Activated naive CD8-positive, alpha-beta T cell (primary cell): ENCODE results near the gene PES1.
"Not testable (repeated sequence)": the region's sequence is repeated elsewhere in the genome, so short reads cannot be mapped to it uniquely, and the experiment has no call there.

Experiments used
- H3K27ac Mint-ChIP-seq: one replicate; pipeline ENCODE4 v1.8.0; 2021; ENCODE audit warnings: mixed read lengths
- H3K27me3 Mint-ChIP-seq: one replicate; pipeline ENCODE4 v1.8.0; 2021; ENCODE audit warnings: mixed read lengths
- H3K36me3 Mint-ChIP-seq: one replicate; pipeline ENCODE4 v1.8.0; 2021; ENCODE audit warnings: mixed read lengths
- H3K4me1 Mint-ChIP-seq: one replicate; pipeline ENCODE4 v1.8.0; 2021; ENCODE audit warnings: low read depth, mixed read lengths
- H3K4me3 Mint-ChIP-seq: one replicate; pipeline ENCODE4 v1.8.0; 2021; ENCODE audit warnings: mild to moderate bottlenecking, mixed read lengths
- H3K9me3 Mint-ChIP-seq: one replicate; pipeline ENCODE4 v1.8.0; 2021; ENCODE audit warnings: low read depth, mixed read lengths

The PES1 gene

DNA sequence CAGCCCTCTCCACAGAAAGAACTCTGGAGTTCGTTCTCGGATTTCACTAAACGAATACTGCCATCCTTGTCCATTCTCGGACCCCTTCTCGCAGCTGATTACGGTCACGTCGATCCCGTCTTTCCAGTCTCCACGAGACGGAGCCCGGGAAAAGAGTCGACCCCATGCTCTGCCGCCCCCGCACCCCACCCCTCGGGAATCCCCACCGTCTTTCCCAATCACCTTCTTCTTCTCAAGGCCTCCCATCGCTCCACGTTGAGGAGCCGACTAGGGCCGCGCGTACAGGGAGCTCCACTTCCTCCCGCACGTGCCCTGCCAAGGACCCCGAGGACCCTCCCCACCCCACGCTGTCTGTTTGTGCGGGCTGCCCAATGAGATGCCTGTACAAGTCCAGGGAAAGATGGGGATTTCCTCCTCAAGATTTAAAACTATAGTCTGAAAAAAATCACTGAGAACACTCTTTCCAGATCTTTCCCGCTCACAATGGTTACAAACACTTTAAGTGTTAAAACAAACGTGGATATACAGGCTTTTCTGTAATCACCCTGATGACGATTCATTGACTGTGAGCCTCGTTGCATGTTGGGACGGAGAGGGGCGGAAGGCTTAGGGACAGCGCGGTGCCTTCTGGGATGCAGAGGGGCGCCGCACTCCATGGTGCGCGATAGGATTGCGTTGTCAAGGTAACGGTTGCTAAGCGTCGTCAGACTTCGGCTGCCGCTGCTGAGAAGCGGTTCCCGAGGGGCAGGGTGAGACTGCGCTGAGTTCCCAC lies at the start of gene PES1:
Gene PES1 (minus strand): TSS at position 323 of the 772 bp plus-strand sequence. CDS start 77 bp downstream, at position 246.
- Mint-ChIP-seq H3K4me1 (peaks cover 16% of the 10 kb centered on the region), H3K9me3 (no peaks in the 10 kb centered on the region), H3K27me3 (peaks cover 2% of the 10 kb centered on the region), H3K27ac (no peak within 1 kb of the TSS), H3K36me3 (peaks cover 7% of the 10 kb centered on the region), H3K4me3 (no peak within 1 kb of the TSS)

DNA sequence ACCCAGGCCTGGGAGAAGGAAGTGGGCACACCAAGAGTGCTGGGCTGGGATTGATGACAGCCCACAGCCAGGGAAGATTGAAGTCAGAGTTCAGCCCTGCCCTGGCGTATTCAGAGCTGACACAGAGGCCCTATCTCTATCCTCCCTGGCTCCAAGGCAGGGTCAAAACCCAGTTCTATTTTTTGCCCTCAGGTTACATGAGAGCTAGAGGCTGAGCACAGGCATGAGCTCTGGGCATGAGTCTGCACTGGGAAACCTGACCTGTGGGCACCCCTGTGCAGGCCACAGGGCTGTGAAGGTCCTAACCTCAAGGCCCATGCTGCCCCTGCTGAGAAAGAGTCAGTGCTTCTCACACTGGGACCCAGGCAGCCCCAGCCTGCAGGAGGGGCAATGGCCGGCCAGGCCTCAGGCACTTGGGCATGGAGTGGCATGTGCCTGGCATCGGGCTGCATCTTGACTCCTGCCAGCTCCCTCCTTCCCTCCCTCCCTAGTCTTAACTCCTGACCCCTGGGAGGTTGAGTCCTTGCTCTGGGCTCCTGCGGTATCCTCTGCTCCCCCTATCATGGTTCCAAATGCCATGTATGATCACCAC lies 49.2 kb upstream of the PES1 start:
- peaks cover 8% of the 10 kb centered on the region for H3K36me3 Mint-ChIP-seq

DNA sequence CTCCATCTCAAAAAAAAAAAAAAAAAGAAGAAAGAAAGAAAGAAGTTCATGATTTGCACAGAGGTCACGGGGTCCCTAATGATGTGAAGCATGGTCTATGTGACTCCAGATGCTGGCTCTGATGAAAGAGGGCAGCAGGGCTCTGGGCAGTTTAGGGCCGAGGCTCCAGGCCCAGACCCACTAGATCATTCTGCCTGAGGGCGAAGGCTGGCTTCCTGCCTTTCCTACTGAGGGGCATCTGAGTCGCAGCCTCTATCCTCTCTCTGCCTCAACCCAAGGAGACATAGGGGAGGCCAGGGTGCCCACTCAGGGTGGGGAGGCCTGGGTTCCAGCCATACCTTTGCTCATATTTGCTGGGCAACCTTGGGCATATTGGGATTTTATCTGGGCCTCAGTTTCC lies 48.7 kb upstream of the PES1 start:
- peaks cover 8% of the 10 kb centered on the region for H3K36me3 Mint-ChIP-seq
- H3K4me3 Mint-ChIP-seq: no peak overlapping the region
- no peaks in the 10 kb centered on the region for H3K27me3 Mint-ChIP-seq
- H3K27ac Mint-ChIP-seq: no peak overlapping the region
- H3K9me3 Mint-ChIP-seq: no peaks in the 10 kb centered on the region
- peaks cover 31% of the 10 kb centered on the region for H3K4me1 Mint-ChIP-seq

More for the DNA sequence above, 49.2 kb upstream of the PES1 start:
- Mint-ChIP-seq H3K27ac (no peak overlapping the region), H3K27me3 (no peaks in the 10 kb centered on the region), H3K4me1 (peaks cover 31% of the 10 kb centered on the region), H3K9me3 (no peaks in the 10 kb centered on the region), H3K4me3 (no peak overlapping the region)

DNA sequence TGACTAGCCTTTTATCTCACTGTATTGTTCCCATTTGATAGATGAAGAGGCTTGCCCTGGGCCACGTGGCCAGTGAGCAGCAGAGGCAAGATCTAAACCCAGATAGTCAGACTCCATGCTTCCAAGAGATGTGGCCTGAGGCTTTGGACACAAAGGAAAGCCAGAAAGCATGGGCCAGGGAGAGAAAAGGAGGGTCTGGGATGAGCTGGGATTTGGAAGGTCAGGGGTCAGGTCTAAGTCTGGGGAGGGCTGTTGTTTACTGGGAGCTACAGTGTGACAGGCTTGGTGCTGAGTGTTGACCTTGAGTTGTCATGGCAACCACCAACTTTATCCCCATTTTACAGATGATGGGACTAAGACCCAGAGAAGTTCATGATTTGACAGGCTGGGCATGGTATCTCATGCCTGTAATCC lies 46.0 kb upstream of the PES1 start:
- H3K27me3 Mint-ChIP-seq: no peaks in the 10 kb centered on the region
- H3K27ac Mint-ChIP-seq: peak overlapping the region; percentile 34
- peaks cover 8% of the 10 kb centered on the region for H3K36me3 Mint-ChIP-seq
- H3K4me3 Mint-ChIP-seq: peak overlapping the region; percentile 83
- H3K4me1 Mint-ChIP-seq: peaks cover 19% of the 10 kb centered on the region
- no peaks in the 10 kb centered on the region for H3K9me3 Mint-ChIP-seq

DNA sequence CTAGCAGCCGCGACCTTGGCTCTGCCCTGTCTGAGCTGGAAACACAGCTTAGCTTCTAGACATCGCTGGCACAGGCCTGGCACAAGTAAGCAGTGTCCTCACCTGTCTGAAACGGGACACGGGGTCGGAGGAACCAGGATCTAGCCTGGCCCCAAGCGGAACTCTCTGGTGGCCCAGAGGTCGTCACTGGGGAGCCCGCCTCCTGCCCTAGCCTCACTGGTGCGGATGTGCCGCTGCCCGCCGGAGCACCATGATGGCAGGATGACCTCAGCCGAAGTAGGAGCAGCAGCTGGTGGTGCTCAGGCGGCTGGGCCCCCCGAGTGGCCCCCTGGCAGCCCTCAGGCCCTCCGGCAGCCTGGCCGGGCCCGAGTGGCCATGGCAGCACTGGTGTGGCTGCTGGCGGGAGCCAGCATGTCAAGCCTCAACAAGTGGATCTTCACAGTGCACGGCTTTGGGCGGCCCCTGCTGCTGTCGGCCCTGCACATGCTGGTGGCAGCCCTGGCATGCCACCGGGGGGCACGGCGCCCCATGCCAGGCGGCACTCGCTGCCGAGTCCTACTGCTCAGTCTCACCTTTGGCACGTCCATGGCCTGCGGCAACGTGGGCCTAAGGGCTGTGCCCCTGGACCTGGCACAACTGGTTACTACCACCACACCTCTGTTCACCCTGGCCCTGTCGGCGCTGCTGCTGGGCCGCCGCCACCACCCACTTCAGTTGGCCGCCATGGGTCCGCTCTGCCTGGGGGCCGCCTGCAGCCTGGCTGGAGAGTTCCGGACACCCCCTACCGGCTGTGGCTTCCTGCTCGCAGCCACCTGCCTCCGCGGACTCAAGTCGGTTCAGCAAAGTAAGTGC lies 44.7 kb upstream of the PES1 start:
- Mint-ChIP-seq H3K27me3 (no peaks in the 10 kb centered on the region), H3K4me1 (peaks cover 19% of the 10 kb centered on the region), H3K27ac (peak overlapping the region; percentile 79), H3K36me3 (peaks cover 8% of the 10 kb centered on the region), H3K4me3 (peak overlapping the region; percentile 91), H3K9me3 (no peaks in the 10 kb centered on the region)

DNA sequence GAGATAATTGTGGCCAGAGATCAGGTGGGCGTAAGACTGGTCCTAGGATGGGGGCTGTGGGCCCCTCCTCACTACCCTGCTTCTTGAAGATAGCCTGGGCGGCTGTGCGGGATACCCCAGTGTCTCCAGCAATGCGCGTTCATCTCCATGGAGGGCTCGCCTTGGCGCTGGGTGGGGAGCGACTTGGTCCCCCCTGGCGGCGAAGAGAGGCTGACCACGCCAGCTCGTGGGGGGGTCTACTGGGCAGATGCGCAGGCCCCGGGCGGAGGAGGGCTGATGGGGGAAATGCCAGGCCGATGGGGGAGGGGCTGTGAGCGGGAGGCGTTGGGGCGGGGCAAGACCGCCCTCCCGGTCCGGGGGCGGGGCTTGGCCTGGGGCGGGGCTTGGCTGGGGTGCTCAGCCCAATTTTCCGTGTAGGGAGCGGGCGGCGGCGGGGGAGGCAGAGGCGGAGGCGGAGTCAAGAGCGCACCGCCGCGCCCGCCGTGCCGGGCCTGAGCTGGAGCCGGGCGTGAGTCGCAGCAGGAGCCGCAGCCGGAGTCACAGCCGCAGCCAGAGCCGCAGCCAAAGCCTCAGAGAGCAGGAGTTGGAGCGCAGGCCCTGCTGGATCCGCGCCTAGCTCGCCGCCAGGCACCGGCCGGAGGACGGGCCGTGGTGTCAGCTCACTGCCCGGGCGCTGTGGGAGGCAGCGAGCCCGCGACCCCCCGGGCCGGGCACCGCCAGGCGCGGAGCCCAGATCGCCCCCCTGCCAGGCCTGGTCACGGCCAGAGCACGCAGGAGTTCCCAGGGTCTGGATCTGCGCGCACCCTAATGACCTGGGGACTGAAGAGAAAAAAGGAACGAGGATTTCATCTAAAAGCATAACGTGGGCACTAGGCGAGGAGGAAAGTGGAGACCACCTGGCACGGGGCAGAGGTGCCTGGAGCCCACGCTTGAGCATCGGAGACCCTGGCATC lies 43.8 kb upstream of the PES1 start, which contains the start of gene SLC35E4:
Gene SLC35E4 (plus strand): TSS at position 509 of the 953 bp plus-strand sequence. CDS start 670 bp downstream, outside the sequence.
- Mint-ChIP-seq H3K4me1 (peaks cover 19% of the 10 kb centered on the region), H3K36me3 (peaks cover 8% of the 10 kb centered on the region), H3K27me3 (no peaks in the 10 kb centered on the region), H3K27ac (peak within 1 kb of the TSS; percentile 80), H3K4me3 (peak within 1 kb of the TSS; percentile 91), H3K9me3 (no peaks in the 10 kb centered on the region)

DNA sequence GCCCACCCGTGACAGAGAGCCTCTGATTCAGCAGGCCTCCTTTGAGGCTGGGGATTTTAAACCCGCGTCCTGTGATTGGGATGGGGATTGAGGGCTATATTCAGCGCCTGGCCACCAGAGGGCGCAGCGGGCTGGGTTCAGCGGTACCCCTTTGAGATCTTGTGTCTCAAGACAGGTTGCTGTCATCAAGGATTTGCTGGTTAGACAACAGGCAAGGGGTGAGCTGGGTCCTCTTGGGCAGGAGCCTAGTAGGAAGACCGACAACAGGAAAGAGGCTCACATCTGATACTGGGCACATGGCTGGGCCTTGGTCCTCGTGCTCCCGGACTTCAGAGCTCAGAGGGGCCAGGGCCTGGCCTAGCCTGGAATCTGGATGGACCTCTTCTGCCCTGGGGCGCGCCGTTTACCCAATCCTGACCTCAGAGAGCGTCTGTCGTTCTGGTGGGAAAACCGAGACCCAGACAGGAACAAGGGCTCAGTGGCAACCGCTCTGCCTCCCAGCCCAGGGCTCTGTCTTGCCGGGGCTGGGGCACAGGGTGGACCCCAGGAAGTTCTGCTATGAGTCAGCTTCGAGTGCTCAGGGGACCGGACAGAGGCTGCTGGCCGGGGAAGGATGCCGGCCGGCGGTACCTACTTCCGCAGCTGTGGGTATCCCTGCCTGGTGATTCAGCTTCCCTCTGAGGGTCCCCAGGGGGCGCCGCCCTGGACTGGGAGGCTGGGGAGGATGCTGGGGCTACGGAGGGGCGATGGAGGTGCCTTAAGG lies 42.9 kb upstream of the PES1 start:
- H3K9me3 Mint-ChIP-seq: no peaks in the 10 kb centered on the region

DNA sequence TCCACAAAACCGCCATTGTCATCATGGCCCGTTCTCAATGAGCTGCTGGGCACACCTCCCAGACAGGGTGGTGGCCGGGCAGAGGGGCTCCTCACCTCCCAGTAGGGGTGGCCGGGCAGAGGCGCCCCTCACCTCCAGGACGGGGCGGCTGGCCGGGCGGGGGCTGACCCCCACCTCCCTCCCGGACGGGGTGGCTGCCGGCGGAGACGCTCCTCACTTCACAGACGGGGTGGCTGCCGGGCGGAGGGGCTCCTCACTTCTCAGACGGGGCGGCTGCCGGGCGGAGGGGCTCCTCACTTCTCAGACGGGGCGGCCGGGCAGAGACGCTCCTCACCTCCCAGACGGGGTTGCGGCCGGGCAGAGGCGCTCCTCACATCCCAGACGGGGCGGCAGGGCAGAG lies 39.8 kb upstream of the PES1 start:
- not testable (repeated sequence) for H3K36me3 Mint-ChIP-seq, H3K27me3 Mint-ChIP-seq, H3K9me3 Mint-ChIP-seq, H3K4me3 Mint-ChIP-seq, H3K27ac Mint-ChIP-seq
- H3K4me1 Mint-ChIP-seq: peaks cover 11% of the 10 kb centered on the region

More for the DNA sequence above, 42.9 kb upstream of the PES1 start:
- H3K4me1 Mint-ChIP-seq: peaks cover 19% of the 10 kb centered on the region
- H3K36me3 Mint-ChIP-seq: peaks cover 6% of the 10 kb centered on the region
- H3K4me3 Mint-ChIP-seq: peak overlapping the region; percentile 80
- no peaks in the 10 kb centered on the region for H3K27me3 Mint-ChIP-seq
- H3K27ac Mint-ChIP-seq: peak overlapping the region; percentile 80

DNA sequence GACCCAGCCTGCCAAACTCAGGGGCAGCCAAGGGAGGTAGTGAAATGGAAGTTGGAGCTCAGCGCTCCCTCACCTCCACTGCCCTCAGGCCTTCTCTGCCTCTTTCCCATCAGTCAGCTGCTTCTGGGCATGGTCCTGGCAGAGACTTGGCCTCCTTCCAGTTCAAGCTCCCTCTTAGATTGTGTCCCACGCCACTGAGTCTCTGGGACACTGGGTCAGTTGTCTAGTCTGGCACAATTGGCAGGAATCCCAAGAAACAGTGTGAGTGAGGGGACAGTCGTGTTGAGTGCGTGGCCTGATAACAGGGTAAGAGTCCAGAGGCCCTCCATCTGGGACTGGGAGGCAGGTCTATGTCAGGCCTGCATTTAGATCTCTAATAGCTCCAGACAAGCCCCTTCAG lies 36.8 kb upstream of the PES1 start:
- H3K4me1 Mint-ChIP-seq: no peaks in the 10 kb centered on the region
- H3K36me3 Mint-ChIP-seq: no peaks in the 10 kb centered on the region
- no peak overlapping the region for H3K4me3 Mint-ChIP-seq
- H3K9me3 Mint-ChIP-seq: no peaks in the 10 kb centered on the region
- H3K27me3 Mint-ChIP-seq: no peaks in the 10 kb centered on the region
- H3K27ac Mint-ChIP-seq: no peak overlapping the region

DNA sequence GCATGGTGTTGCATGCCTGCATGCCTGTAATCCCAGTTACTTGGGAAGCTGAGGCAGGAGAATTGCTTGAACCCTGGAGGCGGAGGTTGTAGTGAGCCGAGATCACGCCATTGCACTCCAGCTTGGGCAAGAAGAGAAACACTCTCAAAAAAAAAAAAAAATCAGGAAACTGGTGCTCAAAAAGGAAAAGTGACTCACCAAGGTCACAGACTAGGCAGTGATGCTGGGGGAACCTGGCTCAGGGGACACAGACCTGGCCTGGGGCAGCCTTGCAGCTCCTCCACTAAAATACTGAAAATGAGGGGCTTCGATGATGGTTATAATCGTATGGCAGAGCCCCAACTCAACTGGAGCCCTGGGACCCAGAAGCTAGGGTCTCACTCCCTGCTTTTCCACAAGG lies 35.8 kb upstream of the PES1 start:
- H3K27ac Mint-ChIP-seq: no peak overlapping the region
- H3K4me3 Mint-ChIP-seq: no peak overlapping the region
- no peaks in the 10 kb centered on the region for H3K36me3 Mint-ChIP-seq
- H3K4me1 Mint-ChIP-seq: no peaks in the 10 kb centered on the region
- H3K27me3 Mint-ChIP-seq: no peaks in the 10 kb centered on the region
- H3K9me3 Mint-ChIP-seq: no peaks in the 10 kb centered on the region

DNA sequence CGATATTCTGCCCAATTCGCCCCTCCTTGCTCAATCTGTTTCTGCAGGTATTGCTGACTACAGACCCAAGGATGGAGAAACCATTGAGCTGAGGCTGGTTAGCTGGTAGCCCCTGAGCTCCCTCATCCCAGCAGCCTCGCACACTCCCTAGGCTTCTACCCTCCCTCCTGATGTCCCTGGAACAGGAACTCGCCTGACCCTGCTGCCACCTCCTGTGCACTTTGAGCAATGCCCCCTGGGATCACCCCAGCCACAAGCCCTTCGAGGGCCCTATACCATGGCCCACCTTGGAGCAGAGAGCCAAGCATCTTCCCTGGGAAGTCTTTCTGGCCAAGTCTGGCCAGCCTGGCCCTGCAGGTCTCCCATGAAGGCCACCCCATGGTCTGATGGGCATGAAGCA lies 34.7 kb upstream of the PES1 start:
- no peak overlapping the region for H3K27ac Mint-ChIP-seq
- H3K4me1 Mint-ChIP-seq: no peaks in the 10 kb centered on the region
- H3K9me3 Mint-ChIP-seq: no peaks in the 10 kb centered on the region
- H3K36me3 Mint-ChIP-seq: no peaks in the 10 kb centered on the region
- no peaks in the 10 kb centered on the region for H3K27me3 Mint-ChIP-seq
- no peak overlapping the region for H3K4me3 Mint-ChIP-seq

DNA sequence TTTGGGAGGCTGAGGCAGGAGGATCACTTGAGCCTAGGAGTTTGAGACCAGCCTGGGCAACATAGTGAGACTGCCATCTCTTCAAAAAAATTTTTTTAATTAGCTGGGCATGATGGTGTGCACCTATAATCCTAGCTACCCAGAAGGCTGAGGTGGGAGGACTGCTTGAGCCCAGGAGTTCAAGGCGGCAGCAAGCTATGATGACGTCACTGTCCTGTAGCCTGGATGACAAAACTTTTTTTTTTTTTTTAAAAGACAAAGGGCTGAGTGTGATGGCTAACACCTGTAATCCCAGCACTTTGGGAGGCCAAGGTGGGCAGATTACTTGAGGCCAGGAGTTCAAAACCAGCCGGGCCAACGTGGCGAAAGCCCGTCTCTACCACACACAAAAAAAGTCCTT lies 28.2 kb upstream of the PES1 start:
- H3K4me1 Mint-ChIP-seq, H3K4me3 Mint-ChIP-seq, H3K9me3 Mint-ChIP-seq, H3K27me3 Mint-ChIP-seq, H3K36me3 Mint-ChIP-seq, H3K27ac Mint-ChIP-seq: not testable (repeated sequence)

DNA sequence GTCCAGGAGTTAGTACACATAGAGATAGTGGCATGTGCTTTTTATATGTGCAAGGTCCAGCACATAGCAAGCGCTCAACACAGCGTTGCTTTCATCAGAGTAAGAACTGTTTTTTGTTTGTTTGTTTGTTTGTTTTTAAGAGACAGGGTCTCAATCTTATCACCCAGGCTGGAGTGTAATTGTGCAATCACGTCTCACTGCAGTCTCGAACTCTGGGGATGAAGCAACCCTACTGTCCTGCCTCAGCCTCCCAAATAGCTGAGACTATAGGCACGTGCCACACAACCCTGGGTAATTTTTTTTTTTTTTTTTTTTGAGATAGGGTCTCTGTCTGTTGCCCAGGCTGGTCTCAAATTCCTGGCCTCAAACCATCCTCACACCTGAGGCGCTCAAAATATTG lies 26.1 kb upstream of the PES1 start:
- no peaks in the 10 kb centered on the region for H3K4me1 Mint-ChIP-seq
- no peak overlapping the region for H3K4me3 Mint-ChIP-seq
- H3K27ac Mint-ChIP-seq: no peak overlapping the region
- H3K9me3 Mint-ChIP-seq: no peaks in the 10 kb centered on the region
- no peaks in the 10 kb centered on the region for H3K36me3 Mint-ChIP-seq
- H3K27me3 Mint-ChIP-seq: peaks cover 1% of the 10 kb centered on the region

DNA sequence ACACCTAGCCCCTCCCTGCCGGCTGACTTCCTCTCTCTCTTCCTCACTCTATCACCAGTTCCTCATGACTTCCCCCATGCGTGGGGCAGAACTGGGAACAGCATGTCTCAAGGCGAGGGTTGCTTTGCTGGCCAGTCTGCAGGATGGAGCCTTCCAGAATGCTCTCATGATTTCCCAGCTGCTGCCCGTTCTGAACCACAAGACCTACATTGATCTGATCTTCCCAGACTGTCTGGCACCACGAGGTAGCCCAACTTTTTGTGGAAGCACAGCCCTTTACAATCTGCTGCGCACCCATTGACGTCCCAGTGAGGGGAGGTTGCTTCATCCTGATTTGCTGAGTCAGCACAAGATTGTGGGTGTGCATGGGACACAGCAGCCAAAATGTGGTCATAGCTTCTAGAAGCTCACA lies 23.8 kb upstream of the PES1 start:
- Mint-ChIP-seq H3K4me3 (no peak overlapping the region), H3K27ac (no peak overlapping the region), H3K36me3 (no peaks in the 10 kb centered on the region), H3K9me3 (no peaks in the 10 kb centered on the region), H3K27me3 (peaks cover 1% of the 10 kb centered on the region), H3K4me1 (no peaks in the 10 kb centered on the region)
